ENCODE measurements around the gene EIF4ENIF1.
"Not testable (repeated sequence)": the region's sequence is repeated elsewhere in the genome, so short reads cannot be mapped to it uniquely, and the experiment has no call there.

EIF4ENIF1 gene, protein sequence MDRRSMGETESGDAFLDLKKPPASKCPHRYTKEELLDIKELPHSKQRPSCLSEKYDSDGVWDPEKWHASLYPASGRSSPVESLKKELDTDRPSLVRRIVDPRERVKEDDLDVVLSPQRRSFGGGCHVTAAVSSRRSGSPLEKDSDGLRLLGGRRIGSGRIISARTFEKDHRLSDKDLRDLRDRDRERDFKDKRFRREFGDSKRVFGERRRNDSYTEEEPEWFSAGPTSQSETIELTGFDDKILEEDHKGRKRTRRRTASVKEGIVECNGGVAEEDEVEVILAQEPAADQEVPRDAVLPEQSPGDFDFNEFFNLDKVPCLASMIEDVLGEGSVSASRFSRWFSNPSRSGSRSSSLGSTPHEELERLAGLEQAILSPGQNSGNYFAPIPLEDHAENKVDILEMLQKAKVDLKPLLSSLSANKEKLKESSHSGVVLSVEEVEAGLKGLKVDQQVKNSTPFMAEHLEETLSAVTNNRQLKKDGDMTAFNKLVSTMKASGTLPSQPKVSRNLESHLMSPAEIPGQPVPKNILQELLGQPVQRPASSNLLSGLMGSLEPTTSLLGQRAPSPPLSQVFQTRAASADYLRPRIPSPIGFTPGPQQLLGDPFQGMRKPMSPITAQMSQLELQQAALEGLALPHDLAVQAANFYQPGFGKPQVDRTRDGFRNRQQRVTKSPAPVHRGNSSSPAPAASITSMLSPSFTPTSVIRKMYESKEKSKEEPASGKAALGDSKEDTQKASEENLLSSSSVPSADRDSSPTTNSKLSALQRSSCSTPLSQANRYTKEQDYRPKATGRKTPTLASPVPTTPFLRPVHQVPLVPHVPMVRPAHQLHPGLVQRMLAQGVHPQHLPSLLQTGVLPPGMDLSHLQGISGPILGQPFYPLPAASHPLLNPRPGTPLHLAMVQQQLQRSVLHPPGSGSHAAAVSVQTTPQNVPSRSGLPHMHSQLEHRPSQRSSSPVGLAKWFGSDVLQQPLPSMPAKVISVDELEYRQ
- 4.6 to 25.2 (median 18.7) reads per million in 17 experiments for total RNA-seq

DNA sequence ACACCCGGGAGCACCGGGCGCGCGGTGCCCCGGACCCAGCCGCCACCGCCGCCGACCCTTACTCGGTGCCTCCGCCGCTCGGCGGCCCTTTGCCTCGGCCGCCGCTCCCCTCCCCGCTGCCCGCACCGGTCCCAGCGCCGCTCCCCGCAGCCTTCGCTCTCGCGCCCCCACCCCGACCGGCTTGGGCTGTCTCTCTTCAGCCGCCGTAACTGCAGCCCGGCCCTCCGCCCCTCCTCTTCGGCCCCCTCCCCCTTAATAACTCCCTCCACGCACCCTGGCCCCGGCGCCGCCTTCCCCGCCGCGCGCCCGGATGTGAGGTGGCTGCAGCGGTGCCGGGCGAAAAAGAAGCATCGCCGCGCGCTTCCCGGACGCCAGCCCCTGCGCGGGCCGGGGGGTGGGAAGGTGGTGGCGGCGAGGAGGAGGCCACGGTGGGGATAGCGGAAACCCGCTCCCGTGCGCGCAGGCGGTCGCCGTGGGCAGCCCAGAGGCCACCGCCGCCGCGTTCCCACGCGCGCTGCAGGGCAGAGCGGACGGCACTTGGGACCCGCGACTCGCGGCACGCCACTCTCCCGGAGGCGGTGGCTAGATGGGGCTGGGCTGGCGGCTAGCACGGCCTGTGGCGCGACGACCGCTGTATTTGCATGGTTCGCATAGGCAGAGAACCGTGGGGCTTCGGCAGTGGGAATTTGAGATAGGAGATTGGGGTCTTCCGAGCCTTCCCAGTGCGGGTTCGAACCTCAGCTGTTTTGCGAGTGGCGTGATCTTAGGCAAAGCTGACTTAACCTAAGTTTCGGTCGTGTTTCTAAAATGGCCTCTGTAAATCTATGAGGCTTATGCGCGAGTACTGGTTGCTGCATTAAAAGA is at the start of gene EIF4ENIF1:
Gene EIF4ENIF1, minus strand, starts transcription at position 211 of the 864 bp plus-strand sequence. CDS start 1,124 bp downstream, outside the sequence.
- peak; percentile 89 to 95 (median 92) for DNase-seq

DNA sequence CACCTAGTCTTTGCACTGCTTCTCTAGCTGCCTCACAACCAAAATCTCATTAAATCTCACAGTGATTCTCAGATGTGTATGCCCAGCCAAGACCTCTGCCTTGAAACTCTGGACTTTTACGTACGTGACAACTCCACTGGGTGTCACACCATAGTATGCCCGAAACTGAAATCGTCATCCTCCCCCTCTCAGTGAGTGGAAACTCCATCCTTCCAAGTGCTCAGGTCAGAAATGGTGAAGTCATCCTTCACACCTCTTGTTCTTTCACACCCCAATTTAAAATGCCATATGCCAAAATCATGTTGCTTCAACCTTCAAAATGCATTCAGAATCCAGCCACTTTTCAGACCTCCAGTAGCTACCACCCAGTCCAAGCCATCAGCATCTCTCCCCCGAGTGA is 49.2 kb upstream of the EIF4ENIF1 start:
- no peak for DNase-seq

DNA sequence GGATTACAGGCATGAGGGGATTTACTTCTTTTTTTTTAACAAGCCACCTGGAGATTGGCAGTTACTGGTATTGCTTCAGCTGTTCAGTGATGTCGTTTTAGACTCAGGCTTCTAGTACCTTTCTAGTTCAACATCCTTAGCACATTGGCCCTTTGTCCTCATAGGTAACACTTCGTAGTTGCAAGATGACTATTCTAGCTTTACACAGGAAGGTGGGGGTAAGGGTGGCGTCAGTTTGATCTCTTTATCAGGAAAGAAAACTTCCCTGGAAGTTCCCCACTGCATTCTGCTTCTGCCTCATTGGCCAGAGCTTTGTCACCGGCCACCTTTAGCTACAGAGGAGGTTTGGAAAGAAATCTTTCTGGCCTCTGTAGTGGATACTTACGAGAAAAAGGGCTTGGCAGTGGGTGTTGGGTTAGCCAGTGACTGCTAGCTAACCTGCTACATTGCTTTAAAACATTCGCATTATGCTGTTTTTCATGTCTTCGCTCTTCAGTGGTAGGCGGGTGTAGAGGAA is 47.4 kb upstream of the EIF4ENIF1 start:
- no peak for DNase-seq

DNA sequence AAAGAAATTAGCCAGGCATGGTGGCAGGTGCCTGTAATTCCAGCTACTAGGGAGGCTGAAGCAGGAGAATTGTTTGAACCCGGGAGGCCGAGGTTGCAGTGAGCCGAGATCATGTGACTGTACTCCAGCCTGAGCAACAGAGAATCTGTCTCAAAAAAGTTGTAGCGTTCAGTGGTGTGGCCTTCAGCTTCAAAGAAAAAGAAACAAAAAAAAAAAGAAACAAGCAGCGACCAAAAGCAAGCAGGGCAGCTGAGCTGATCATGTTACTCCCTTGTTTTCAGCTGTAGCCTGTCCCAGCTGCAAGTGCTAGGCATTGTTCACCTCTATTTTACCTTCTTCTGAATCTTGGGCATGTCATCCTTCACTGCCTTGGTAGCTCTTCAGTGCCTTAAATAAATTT is 43.7 kb upstream of the EIF4ENIF1 start:
- DNase-seq, result no peak

DNA sequence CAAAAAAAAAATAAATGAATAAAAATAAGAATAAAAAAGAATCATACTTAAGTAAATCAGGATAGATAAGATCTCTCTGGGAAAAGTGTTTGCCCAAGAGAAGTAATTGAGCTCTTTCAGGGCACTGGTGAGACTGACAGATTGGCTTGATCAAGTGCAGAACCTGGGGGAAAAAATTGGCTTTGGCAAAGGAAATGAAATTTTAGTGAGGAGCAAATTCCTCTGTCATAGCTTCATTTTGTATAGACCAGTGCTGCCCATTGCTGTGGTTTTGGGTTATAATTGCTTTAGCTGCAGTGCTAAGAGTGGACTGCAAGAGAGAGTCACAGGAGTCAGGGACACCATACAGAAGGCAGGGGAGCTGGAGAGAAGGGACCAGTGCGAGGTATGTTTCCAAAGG is 42.4 kb upstream of the EIF4ENIF1 start:
- DNase-seq, result peak in 1 of 4 experiments; percentile 3

DNA sequence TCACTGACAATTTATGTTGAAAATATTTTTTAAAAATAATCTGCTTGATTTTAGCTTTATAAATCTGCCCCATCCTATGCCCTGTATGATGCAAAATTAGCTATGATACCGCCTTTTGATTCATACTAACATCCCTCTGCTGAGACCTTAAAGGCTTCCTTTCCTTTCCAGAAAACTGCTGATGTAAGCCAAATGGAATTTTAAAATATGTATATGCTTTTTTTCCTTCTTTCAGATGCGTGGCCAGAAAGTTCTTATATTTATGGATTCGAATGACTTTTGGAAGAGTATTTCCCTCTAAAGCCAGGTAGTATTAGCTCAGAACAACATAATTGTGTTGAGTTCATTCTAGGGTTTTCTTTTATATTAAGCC is 41.2 kb upstream of the EIF4ENIF1 start:
- DNase-seq, result no peak

DNA sequence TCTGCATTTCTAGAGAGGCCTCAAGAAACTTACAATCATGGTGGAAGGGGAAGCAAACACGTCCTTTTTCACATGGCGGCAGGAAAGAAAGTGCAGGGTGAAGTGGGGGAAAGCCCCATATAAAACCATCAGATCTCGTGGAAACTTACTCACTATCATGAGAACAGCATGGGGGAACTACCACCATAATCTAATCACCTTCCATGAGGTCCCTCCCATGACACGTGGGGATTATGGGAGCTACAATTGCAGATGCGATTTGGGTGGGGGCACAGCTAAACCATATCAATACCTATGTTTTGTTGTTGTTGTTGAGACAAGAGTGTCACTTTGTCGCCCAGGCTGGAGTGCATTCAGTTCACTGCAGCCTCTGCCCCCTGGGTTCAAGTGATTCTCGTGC is 36.6 kb upstream of the EIF4ENIF1 start:
- peak; percentile 38 to 65 (median 51) for DNase-seq

DNA sequence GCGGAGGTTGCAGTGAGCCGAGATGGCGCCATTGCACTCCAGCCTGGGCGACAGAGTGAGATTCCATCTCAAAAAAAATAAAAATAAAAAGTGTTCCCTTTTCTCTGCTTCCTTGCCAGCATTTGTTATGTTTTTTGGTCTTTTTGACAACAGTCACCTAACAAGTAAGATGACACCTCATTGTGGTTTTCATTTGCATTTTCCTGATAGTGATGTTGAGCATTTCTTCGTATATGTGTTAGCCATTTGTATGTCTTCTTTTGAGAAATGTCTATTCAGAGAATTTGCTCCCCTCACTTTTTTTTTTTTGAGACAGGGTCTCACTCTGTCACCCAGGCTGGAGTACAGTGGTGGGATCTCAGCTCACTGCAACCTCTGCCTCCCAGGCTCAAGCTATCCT is 34.5 kb upstream of the EIF4ENIF1 start:
- DNase-seq, result not testable (repeated sequence)

DNA sequence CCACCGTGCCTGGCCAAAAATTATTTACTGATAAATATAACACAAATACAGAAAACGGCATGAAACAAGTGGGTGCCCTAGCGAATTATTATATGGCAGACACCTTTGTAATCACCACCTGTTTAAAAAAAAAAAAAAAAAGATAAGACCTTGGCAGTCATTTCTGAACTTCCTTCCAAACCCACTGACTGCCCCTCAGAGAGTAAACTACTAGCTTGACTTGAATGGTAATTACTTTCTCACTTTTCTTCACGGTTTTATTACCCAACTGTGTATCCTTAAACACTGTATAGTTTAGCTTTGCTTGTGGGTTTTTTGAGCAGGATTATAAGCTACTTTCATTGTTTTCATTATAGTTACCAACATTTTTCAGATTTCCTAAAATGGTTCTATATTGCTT is 30.4 kb upstream of the EIF4ENIF1 start:
- no peak for DNase-seq

DNA sequence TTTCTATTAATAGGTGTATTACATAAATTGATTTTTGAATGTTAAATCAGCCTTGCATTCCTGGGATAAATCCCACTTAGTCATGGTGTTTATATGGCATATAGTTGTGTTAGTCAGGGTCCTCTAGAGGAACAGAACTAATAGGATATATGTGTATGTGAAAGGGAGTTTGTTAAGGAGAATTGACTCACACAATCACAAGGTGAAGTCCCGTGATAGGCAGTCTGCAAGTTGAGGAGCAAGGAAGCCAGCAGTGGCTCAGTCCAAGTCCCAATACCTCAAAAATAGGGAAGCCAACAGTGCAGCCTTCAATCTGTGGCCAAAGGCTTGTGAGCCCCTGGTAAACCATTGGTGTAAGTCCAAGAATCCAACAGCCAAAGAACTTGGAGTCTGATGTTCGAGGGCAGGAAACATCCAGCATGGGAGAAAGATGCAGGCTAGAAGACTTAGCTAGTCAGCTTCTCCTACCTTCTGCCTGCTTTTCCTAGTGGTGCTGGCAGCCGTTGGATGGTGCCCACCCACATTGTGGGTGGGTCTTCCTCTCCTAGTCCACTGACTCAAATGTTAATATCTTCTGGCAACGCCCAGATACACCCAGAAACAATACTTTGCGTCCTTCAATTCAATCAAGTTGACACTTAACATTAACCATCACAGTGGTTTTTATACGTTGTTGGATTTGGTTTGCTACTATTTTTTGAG is 19.6 kb upstream of the EIF4ENIF1 start:
- DNase-seq, result peak; percentile 48 to 66 (median 60)

DNA sequence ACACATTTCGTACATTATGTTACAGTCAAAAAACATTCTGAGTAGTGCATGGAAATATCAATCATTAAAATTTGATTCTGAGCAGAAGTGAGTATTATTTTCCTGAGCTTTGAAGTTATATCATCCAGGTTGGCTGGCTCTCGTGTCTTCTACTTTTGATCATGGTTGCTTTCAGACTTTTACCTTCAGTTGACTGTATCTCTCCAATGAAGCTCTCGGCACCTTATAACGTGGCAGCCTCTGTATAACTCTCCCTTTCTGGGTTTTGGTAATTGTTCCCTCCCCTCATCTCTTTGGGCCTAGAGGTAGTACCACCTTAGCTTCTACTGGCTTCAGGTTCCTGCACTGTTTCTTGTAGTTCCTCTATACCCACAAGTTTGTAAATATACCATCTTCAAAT is 18.9 kb upstream of the EIF4ENIF1 start:
- DNase-seq, result no peak

DNA sequence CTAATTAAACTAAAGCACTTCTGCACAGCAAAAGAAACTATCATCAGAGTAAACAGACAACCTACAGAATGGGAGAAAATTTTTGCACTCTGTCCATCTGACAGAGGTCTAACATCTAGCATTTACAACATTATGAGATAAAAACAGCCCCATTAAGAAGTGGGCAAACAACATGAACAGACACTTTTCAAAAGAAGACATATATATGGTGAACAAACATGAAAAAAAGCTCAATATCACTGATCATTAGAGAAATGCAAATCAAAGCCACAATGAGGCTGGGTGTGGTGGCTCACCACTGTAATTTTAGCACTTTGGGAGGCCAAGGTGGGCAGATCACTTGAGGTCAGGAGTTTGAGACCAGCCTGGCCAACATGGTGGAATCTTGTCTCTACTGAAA is 17.9 kb upstream of the EIF4ENIF1 start:
- DNase-seq, result not testable (repeated sequence)

DNA sequence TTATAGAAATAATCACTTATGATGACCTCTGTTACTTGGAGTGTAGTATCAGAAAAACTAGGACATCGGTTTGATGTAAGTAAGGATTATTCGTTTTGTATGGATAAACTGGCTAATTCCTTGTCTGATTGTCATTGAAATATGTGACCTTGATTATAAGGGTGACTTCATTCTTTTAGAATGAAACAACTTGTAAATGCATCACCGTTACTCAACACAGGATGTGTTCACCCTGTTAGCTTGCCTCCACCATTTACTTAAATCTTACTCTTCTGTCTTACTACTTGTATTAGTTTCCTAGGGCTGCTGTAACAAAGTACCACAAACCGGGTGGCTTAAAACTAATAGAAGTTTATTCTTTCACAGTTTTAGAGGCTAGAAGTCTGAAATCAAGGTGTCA is 14.6 kb upstream of the EIF4ENIF1 start:
- no peak for DNase-seq

DNA sequence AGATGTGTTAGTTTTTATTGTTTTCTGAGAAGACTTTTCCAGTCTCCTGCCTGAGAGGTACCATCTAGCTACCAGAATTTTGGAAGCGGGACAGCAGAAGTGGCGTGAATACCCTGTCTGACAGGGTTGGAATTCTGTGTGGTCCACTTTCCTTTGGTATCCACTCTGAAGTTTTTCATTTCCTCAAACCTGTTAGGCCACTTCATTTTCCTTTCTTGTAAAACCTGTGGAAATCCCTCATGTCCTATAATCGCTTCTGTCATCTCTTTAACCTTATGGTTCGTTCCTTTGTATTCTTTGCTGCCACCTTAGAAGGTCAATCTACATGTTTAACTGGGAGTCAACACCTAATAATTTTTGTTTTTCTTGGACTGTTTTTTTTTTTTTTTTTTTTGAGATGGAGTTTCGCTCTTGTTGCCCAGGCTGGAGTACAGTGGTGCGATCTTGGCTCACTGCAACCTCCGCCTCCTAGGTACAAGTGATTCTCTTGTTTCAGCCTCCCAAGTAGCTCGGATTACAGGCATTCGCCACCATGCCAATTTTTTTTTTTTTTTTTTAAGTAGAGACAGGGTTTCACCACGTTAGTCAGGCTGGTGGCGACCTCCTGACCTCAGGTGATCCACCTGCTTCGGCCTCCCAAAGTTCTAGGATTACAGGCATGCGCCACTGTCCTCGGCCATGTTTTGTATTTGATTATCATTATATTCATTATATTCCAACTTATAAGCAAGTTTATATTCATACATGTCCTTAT is 13.7 kb upstream of the EIF4ENIF1 start:
- DNase-seq, result no peak

DNA sequence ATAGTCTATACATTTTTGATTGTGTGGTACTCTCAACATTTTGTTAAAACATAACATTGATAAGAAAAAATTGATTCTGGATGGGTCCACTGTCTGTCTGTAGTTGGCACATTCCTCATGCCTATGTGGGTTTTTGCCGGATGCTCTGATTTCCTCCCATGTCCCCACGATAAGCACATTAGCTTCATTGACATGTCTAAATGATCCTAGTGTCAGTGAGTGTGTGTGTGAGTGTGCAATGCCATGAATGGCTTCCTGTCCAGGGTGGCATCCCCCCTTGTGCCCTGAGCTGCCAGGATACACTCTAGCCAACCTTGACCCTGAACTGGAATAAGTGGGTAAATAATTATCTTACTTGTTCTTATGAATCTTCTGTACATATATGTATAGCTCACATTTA is 12.1 kb upstream of the EIF4ENIF1 start:
- DNase-seq, result no peak

DNA sequence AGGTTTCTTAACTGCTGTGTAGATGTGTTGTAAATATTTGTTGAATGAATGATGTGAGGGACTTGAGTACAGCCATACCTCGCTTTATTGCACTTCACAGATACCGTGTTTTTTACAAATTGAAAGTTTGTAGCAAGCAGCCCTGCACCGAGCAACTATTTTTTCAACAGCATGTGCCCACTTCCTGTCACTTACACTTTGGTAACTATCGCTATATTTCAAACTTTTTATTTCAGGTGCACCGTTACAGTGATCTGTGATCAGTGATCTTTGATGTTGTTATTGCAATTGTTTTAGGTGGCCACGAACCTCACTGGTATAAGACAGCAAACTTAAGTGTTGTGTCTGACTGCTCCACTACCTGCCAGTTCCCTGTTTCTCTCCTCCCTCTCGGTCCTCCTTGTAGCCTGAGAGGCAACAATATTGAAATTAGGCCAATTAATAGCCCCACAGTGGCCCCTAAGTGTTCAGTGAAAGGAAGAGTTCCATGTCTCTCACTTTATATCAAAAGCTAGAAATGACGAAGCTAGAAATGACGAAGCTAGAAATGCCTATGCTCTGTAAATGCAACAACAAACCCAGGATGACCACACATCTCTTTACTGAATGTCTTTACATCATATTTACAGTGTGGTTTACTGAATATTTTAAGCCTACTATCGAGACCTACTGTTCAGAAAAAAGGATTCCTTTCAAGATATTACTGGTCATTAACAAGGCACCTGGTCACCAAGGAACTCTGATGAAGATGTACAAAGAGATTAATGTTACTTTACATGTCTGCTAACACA is 7.7 kb upstream of the EIF4ENIF1 start:
- DNase-seq, result no peak

DNA sequence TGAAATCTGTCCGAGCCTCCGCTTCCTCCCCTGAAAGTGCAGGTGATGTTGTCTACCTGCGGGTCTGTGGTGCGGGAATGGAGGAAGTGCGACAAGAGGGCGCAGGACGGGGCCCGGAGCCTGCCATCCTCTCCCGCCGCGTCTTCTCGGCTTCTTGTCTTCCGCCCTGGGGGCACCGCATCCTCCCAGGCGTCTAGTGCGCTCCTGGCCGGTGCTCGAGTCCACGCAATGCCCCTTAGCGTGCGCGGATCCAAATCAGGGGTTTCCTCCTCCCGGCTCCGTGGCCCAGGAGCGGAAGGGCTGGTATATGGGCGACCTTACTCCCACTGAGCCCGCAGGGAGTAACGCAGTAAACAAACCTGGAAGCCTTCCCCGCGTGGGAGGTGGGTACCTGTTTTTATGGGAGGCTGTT is 7.1 kb upstream of the EIF4ENIF1 start:
- peak; percentile 17 to 58 (median 38) for DNase-seq

DNA sequence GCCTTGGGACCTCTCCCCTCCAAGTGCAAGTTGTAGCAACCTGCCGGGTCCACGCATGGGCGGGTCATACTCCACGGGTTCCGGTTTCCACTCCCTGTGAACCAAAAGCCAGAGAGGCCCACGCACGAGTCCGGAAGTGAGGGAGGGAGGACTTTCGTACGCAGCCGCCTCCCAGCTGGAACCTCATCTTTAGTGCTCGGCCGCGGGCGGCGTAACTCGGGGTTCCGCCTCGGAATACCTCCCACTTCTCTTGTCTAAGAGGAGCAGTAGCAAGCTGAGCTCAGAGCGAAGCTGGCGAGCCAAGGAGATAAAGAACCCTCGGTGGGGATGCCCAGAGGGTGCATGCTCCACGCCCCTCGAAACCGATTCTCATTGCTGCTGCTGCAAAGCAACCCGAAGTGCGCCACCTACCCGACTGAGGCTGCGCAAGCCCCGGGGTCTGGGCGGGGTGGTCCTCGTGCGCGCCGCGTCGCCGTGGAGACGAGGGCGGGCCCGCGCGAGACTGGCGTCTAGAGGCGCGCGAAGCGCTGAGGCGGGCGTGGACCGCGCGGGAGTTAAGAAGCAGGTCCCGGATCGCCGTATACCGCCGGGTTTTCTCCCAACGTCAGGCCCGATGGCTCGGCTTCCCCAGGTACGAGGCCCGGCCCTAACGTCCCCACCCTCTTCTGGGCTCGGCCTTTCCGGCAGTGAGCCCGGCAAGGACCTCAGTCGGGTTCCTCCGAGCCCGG is 6.5 kb upstream of the EIF4ENIF1 start, which contains the start of gene SFI1:
Gene SFI1, plus strand, starts transcription at position 530 of the 728 bp plus-strand sequence. CDS start 11,749 bp downstream, outside the sequence.
- DNase-seq, result peak; percentile 92 to 97 (median 96)

DNA sequence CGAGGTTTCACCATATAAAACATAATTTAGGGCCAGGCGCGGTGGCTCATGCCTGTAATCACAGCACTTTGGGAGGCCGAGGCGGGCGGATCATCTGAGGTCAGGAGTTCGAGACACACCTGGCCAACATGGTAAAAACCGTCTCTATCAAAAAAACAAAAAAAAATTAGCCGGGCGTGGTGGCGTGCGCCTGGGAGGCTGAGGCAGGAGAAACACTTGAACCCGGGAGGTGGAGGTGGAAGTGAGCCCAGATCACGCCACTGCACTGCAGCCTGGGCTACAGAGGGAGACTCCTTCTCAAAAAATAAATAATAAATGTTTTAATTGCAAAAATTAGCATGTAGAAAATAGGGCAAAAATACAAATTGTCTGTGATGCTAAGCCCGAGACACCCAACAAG is 5.7 kb upstream of the EIF4ENIF1 start:
- no peak for DNase-seq

All from suppressor macrophage (primary cell).